GM21723 (cell line): ENCODE data around the gene TDRD12.
"Not testable (repeated sequence)": the region's sequence is repeated elsewhere in the genome, so short reads cannot be mapped to it uniquely, and the experiment has no call there.

ENCODE experiments used
- ATAC-seq: cut with Tn5 transposase; IDR thresholded peaks from one replicate; pipeline ENCODE4 v1.9.1; 2021; ENCODE audit warnings: mild to moderate bottlenecking, moderate library complexity; ENCODE audit not compliant: unreplicated experiment

Gene TDRD12

GRCh38 chr19:32744555-32745325 lies 25.2 kb downstream of the TDRD12 start:
- no peak for ATAC-seq

GRCh38 chr19:32745594-32746251 lies 26.2 kb downstream of the TDRD12 start:
- not testable (repeated sequence) for ATAC-seq

DNA sequence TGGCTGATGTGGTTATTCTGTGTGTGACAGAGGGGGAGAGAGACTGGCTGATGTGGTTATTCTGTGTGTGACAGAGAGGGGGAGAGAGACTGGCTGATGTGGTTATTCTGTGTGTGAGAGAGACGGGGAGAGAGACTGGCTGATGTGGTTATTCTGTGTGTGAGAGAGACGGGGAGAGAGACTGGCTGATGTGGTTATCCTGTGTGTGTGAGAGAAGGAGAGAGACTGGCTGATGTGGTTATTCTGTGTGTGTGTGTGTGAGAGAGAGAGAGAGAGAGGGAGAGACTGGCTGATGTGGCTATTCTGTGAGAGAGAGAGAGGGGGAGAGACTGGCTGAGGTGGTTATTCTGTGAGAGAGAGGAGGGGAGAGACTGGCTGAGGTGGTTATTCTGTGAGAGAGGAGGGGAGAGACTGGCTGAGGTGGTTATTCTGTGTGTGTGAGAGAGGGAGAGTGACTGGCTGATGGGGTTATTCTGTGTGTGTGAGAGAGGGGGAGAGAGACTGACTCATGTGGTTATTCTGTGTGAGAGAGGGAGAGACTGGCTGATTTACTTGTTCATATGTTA lies 27.1 kb downstream of the TDRD12 start:
- not testable (repeated sequence) for ATAC-seq

DNA sequence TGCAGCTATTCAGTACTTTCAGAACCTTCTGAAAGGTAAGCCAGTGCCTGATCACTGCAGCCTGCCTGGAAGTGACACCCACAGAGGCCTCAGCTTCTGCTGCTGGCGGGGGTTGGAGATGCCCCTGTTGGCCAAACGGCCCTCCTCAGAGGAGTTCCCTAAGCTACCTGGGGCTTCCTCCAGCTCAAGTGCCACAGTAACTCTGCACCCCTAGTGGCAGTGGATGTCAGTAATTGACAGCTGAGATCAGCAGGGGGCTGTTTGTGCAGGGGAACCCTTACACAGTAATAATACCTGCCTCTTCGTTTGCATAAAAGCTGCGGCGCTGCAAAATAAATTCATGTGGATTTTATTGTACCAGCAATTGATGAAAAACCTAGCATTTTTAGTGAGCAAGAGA lies 28.9 kb downstream of the TDRD12 start:
- no peak for ATAC-seq

GRCh38 chr19:32748948-32749347 lies 29.4 kb downstream of the TDRD12 start:
- no peak for ATAC-seq

- no peak for ATAC-seq
Measured at GRCh38 chr19:32749361-32749760, 29.8 kb downstream of the TDRD12 start.

DNA sequence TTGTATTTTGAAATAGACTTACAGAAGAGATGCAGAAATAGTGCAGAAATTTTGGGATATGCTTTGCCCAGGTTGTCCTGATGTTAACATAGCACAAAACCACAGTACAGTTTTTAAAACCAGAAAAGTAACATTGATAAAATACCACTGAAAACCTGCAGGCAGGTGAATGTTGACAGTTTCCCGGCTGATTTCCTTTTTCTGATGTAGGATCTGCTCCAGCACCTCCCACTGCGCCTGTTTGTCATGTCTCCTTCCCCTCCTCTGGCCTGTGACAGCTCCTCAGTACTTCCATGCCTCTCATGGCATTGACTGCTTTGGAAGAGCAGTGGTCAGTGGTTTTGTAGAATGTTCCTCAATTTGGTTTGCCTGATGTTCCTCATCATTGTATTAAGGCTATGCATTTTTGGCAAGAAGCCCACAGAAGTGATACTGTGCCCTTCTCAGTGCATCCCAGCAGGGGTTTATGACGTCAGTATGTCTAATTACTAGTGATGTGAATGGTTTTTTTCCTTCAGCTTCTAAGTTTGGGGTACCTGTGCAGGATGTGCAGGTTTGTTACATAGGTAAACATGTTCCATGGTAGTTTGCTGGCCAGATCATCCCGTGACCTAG lies 31.0 kb downstream of the TDRD12 start:
- no peak for ATAC-seq

GRCh38 chr19:32751066-32751465 lies 31.5 kb downstream of the TDRD12 start:
- no peak for ATAC-seq

DNA sequence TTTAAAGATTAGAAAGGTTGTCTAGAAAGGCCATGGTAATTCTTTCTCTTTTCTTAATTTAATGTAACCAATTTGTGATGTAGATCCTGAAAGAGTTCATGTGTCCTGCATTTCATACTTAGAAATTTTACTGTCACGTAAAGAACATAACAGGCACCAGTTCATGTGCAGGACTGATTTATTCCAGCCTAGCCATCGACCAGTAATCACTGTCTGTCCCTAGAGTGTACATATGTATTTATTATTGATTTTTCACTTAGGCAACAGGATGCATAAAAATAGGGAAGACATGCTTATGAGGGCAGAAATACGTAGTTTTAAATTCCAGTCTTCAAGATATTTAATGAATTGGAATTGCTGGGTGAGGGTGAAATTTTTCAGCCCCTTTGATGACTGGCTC lies 37.6 kb downstream of the TDRD12 start:
- no peak for ATAC-seq

DNA sequence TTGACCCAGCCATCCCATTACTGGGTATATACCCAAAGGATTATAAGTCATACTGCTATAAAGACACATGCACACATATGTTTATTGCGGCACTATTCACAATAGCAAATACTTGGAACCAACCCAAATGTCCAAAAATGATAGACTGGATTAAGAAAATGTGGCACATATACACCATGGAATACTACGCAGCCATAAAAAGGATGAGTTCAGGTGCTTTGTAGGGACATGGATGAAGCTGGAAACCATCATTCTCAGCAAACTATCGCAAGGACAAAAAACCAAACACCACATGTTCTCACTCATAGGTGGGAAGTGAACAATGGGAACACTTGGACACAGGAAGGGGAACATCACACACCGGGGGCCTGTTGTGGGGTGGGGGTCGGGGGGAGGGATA lies 45.8 kb downstream of the TDRD12 start:
- not testable (repeated sequence) for ATAC-seq

DNA sequence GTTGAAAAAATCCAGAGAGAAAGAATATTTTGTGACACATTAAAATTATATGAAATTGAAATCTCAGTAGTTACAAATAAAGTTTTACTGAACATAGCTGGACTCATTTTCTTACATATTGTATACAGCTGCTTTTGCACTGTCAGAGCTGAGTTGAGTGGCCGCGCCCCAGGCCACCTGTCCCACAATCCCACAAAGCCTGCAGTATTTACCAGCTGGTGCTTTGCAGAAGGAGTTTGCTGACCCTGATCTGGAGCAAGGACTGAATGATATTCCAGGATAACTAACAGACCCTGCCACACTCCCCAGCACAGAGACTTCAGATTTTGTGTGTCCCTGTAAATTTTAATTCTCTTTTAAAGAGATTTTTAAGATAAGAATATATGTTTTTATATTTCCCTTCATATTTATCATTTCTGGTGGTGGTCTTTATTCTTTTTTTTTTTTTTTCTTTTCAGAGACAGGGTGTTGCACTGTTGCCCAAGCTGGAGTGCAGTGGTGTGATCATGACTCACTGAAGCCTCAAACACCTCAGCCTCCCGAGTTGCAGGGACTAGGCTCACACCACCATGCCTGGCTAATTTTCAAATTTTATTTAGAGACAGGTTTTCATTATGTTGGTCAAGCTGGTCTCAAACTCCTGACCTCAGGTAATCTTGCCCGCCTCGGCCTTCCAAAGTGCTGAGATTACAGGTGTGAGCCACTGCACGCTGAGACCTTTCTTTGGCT lies 48.5 kb downstream of the TDRD12 start:
- ATAC-seq = no peak

DNA sequence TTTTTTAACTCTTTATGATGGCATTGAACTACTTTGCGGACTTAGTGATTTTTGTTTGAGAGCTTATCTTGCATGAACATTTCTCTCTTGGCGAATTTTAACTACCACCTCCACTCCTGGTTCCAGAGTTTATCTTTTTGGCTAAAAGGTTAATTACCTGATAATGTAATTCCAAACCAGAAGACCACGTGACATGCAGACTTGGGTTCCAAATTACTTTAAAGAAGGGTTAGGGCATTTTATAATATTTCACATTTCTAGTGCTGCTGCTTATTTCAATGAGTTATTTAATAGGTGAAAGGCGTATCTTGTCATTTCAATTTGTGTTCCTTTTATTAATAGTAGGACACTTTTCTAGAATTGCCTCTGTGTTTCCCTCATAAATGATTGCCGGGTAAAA lies 52.0 kb downstream of the TDRD12 start:
- ATAC-seq = no peak

DNA sequence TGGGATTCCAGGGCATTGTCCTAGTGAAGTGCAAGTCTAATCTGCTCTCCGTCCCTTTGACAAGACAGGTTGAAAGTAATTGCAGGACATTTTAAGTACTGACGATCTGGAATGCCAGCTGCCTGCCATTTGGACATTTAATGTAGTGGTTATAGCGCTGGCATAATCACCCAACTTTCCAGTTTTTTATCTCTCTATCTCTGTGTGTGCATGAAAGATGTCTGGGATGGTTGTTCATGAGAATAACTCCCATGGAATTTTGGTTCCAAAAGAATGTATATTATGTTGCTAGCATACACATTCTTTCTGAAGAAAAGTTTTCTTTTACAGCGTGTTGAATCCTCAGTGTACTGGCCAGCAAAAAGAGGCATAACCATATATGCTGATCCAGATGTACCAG lies 53.6 kb downstream of the TDRD12 start:
- no peak for ATAC-seq

DNA sequence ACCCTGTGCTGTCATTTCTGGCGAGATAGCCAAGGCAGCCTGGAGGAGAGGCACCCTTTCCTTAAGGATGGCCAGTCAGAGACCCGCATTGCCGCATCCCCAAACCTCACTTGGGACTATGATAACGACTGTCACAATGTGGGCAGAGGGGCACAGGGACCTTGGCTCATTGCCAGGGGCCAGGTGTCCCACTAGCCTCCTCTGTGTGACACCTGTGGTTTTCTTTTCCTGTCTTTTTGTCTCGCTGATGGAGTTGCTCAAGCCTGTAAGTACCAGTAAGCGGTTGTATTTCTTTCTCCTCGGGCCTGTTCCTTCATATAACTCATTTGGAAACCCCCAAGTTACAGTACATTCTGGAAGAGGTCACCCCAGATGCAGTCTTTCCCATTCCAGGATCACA lies 59.5 kb downstream of the TDRD12 start:
- ATAC-seq = no peak

- no peak for ATAC-seq
Measured at GRCh38 chr19:32781280-32781679, 61.7 kb downstream of the TDRD12 start.

- not testable (repeated sequence) for ATAC-seq
Measured at GRCh38 chr19:32782089-32782488, 62.5 kb downstream of the TDRD12 start.

DNA sequence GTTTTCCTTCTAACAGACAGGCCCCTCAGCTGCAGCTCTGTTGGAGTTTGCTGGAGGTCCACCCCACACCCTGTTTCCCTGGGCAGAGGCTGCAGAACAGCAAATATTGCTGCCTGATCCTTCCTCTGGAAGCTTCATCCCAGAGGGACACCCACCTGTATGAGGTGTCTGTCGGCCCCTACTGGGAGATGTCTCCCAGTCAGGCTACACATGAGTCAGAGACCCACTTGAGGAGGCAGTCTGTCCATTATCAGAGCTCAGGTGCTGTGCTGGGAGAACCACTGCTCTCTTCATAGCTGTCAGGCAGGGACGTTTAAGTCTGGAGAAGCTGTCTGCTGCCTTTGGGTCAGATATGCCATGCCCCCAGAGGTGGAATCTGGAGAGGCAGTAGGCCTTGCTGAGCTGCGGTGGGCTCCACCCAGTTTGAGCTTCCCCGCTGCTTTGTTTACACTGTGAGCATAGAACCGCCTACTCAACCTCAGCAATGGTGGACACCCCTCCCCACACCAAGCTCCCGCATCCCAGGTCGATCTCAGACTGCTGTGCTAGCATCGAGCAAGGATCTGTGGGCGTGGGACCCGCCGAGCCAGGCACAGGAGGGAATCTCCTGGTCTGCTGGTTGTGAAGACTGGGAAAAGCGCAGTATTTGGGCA lies 67.7 kb downstream of the TDRD12 start:
- ATAC-seq = not testable (repeated sequence)

DNA sequence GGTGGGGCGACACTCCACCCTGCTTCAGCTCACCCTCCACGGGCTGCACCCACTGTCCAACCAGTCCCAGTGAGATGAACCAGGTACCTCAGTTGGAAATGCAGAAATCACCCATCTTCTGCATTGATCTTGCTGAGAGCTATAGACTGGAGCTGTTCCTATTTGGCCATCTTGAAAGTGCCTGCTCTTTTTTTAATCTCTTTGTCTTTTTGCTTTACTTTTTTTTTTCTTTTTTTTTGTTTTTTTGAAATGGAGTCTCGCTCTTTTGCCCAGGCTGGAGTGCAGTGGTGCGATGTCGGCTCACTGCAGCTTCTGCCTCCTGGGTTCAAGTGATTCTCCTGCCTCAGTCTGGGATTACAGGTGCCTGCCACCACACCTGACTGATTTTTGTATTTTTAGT lies 68.3 kb downstream of the TDRD12 start:
- ATAC-seq = not testable (repeated sequence)

GRCh38 chr19:32789429-32789828 lies 69.9 kb downstream of the TDRD12 start:
- no peak for ATAC-seq

DNA sequence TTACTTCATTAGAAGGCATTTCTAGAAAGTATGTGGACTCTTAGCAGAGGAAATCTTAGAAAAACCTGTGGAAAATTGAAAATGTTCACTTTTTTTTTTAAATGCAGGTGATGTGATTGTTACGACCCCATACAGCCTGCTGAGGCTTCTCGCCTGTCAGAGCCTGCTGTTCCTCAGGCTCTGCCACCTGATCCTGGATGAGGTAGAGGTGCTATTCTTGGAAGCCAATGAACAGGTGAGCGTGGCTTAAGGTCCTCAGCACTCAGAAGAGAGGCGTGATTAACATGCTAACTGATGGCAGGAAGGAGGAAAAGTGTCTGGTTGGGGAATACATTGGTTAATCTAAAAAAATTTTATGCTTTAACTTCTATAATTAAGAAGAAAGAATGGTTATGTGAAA lies 78.6 kb downstream of the TDRD12 start:
- ATAC-seq = no peak

DNA sequence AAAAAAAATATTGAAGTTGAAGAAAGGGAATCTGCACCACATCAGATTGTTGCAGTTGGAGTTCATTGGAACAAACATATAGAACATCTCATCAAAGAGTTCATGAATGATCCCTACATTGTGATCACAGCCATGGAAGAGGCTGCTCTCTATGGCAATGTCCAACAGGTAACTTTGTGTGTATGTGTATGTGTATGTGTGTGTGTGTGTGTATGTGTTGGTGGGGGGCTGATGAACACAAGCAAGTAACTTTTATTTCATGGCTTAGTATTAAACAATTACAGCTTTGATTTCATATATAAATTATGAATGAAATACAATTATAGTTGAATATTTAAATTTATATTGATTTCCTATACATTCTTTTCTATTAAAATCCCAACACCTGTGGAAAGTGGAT lies 80.6 kb downstream of the TDRD12 start:
- no peak for ATAC-seq
